GM10266 (cell line): ENCODE results near the gene MFSD12.

ENCODE experiments used
- DNase-seq: peaks from one replicate; pipeline ENCODE4 v3.0.0; 2012; ENCODE audit errors: extremely low spot score
- TF ChIP-seq, protein P1 (sequence below): IDR thresholded peaks from 2 replicates; pipeline ENCODE4 v1.5.1; 2012; ENCODE audit warnings: mild to moderate bottlenecking, low read depth; ENCODE audit not compliant: control insufficient read depth, insufficient read depth; ENCODE audit errors: missing control alignments

Gene MFSD12

GRCh38 chr19:3535981-3536380, 21.4 kb downstream of the MFSD12 start:
- DNase-seq = no peak
- TF ChIP-seq, protein P1, sequence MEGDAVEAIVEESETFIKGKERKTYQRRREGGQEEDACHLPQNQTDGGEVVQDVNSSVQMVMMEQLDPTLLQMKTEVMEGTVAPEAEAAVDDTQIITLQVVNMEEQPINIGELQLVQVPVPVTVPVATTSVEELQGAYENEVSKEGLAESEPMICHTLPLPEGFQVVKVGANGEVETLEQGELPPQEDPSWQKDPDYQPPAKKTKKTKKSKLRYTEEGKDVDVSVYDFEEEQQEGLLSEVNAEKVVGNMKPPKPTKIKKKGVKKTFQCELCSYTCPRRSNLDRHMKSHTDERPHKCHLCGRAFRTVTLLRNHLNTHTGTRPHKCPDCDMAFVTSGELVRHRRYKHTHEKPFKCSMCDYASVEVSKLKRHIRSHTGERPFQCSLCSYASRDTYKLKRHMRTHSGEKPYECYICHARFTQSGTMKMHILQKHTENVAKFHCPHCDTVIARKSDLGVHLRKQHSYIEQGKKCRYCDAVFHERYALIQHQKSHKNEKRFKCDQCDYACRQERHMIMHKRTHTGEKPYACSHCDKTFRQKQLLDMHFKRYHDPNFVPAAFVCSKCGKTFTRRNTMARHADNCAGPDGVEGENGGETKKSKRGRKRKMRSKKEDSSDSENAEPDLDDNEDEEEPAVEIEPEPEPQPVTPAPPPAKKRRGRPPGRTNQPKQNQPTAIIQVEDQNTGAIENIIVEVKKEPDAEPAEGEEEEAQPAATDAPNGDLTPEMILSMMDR = no peak

DNA sequence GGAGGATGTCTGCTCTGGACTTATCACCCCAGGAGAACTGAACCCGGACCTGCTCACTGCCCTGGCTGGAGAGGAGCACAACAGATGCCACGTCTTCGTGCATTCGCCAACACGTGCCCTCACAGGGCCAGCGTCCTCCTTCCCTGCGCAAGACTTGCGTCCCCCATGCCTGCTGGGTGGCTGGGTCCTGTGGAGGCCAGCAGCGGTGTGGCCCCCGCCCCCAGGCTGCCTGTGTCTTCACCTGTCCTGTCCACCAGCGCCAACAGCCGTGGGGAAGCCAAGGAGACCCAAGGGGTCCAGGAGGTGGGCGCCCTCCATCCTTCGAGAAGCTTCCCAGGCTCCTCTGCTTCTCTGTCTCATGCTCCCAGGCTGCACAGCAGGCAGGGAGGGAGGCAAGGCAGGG, 21.8 kb downstream of the MFSD12 start:
- TF ChIP-seq, protein P1 = no peak

GRCh38 chr19:3535235-3535535, 22.2 kb downstream of the MFSD12 start:
- TF ChIP-seq, protein P1 = no peak
- no peak for DNase-seq

More for the DNA sequence above, 21.8 kb downstream of the MFSD12 start:
- no peak for DNase-seq

GRCh38 chr19:3534375-3535234, 22.8 kb downstream of the MFSD12 start:
- DNase-seq = no peak
- TF ChIP-seq, protein P1 = no peak

- no peak for DNase-seq
- TF ChIP-seq, protein P1 = no peak
Measured at GRCh38 chr19:3533563-3534216, 23.7 kb downstream of the MFSD12 start.

DNA sequence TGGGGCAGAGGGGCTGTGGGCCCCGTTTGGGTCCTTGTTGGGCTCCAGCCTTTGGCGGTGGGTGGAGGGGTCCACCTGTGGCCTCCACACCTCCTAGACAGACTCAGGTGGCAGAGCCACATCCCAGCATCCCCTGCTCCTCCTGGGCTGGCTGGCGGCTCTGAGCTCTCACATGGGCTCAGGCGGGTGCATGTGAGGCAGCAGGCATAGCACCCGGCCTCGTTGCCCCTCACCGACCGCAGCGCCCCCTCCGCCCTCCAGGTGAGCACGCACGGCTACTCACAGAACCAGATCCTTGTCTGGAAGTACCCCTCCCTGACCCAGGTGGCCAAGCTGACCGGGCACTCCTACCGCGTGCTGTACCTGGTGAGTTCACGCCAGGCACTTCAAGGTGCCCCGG, 24.4 kb downstream of the MFSD12 start:
- TF ChIP-seq, protein P1 = no peak
- no peak for DNase-seq
